Uterus (tissue), 4 donors: Measurements from ENCODE around the gene RBMX. TPM values are rescaled to one million over a fixed set of nuclear protein-coding genes. Genes with fewer than 3 reads are reported as not detected.
"Not testable (repeated sequence)": the region's sequence is repeated elsewhere in the genome, so short reads cannot be mapped to it uniquely, and the experiment has no call there.

Source experiments
- DNase-seq, 2 donors: peaks; one replicate each; pipeline ENCODE4 v3.0.0-alpha.2; 2019 to 2020
- H3K27ac ChIP-seq, 2 donors: fragments of 200-600 bp; sonication (generic); 1 replicate in 1 of 2; 2 replicates in 1 of 2; pipeline ENCODE4 v1.5.1; 2016 to 2018
- H3K27me3 ChIP-seq, 2 donors: fragments of 200-600 bp; sonication (generic); one replicate each; pipeline ENCODE4 v1.5.1; 2018 to 2019; ENCODE audit warnings: control low read depth in 1 of 2
- H3K36me3 ChIP-seq, 2 donors: fragments of 200-600 bp; sonication (generic); one replicate each; pipeline ENCODE4 v1.5.1; 2019; ENCODE audit warnings: control low read depth in 1 of 2
- H3K4me1 ChIP-seq, 2 donors: fragments of 200-600 bp; sonication (generic); one replicate each; pipeline ENCODE4 v1.5.1; 2018 to 2019; ENCODE audit warnings: control low read depth in 1 of 2
- H3K4me3 ChIP-seq, 2 donors: fragments of 200-600 bp; sonication (generic); 1 replicate in 1 of 2; 2 replicates in 1 of 2; pipeline ENCODE4 v1.5.1; 2018 to 2019; ENCODE audit warnings: mild to moderate bottlenecking in 1 of 2
- H3K9me3 ChIP-seq, 2 donors: fragments of 200-600 bp; sonication (generic); one replicate each; pipeline ENCODE4 v1.5.1; 2019; ENCODE audit warnings: control low read depth in 1 of 2
- CTCF ChIP-seq, 4 experiments: fragments of 200-600 bp in 2 of 4; fragments of 450-650 bp in 2 of 4; sonication (generic) in 2 of 4; IDR thresholded peaks; one replicate each; pipeline ENCODE4 v1.5.1; 2016 to 2019; ENCODE audit warnings: antibody characterized with exemption in 4 of 4, mild to moderate bottlenecking in 2 of 4, moderate library complexity in 1 of 4
- POLR2A ChIP-seq, 2 donors: fragments of 450-650 bp; IDR thresholded peaks; one replicate each; pipeline ENCODE4 v1.6.1; 2016; ENCODE audit warnings: antibody characterized with exemption in 2 of 2, mild to moderate bottlenecking in 1 of 2, moderate library complexity in 1 of 2
- intact Hi-C: fragments of 100-400 bp; cut with DNase I; formaldehyde crosslinking; loops from one replicate; pipeline ENCODE4 v1.15.1; 2023; ENCODE audit warnings: low total_unique reads
- total RNA-seq, 4 donors: library from RNA; depleted of rRNA in 3 of 4; stranded (reverse); fragments of >200 nt in 3 of 4; gene quantifications; one replicate each; pipeline versions ENCODE4 v1.1.0 to v1.2.4, GENCODE V29; 2014 to 2023
- donor health status: DM: yes; HTN: yes; CAD: no.

The RBMX gene
- total RNA-seq: 100 to 1,000 TPM; 231 to 478 (median 248) TPM

GRCh38 chrX:136880452-136881013 lies at the start of gene RBMX:
RBMX (minus strand) TSS chrX:136880725; CDS start chrX:136879427, 1,298 bp downstream.
- Histone ChIP-seq H3K27me3 (no peaks in the 10 kb centered on the region), H3K4me3 (peak within 1 kb of the TSS; percentile 74 to 82), H3K4me1 (no peaks in the 10 kb centered on the region), H3K27ac (peak within 1 kb of the TSS; percentile 92 to 97), H3K36me3 (no peaks in the 10 kb centered on the region), H3K9me3 (no peaks in the 10 kb centered on the region)
- DNase-seq: peak; percentile 90 to 96
- peak; percentile 93 to 95 for TF ChIP-seq POLR2A (IDR thresholded peaks at IDR 0.05)
- TF ChIP-seq CTCF (IDR thresholded peaks at IDR 0.05): no peak
- intact Hi-C loops: no loop called here

GRCh38 chrX:136921438-136921837 lies 40.9 kb upstream of the RBMX start:
- H3K4me3 ChIP-seq, H3K36me3 ChIP-seq, H3K9me3 ChIP-seq, H3K27ac ChIP-seq, intact Hi-C loops, H3K27me3 ChIP-seq, DNase-seq, H3K4me1 ChIP-seq: not testable (repeated sequence)

GRCh38 chrX:136920001-136920400 lies 39.5 kb upstream of the RBMX start:
- Histone ChIP-seq H3K9me3 (no peaks in the 10 kb centered on the region), H3K36me3 (no peaks in the 10 kb centered on the region), H3K4me3 (no peak overlapping the region), H3K4me1 (no peaks in the 10 kb centered on the region), H3K27me3 (no peaks in the 10 kb centered on the region), H3K27ac (no peak overlapping the region)
- DNase-seq: no peak
- TF ChIP-seq POLR2A (IDR thresholded peaks at IDR 0.05): no peak
- TF ChIP-seq CTCF (IDR thresholded peaks at IDR 0.05): no peak
- intact Hi-C loops: no loop called here

GRCh38 chrX:136916827-136917226 lies 36.3 kb upstream of the RBMX start:
- no peaks in the 10 kb centered on the region for H3K36me3 ChIP-seq
- H3K27me3 ChIP-seq: no peaks in the 10 kb centered on the region
- no peaks in the 10 kb centered on the region for H3K4me1 ChIP-seq
- H3K4me3 ChIP-seq: no peak overlapping the region
- no peak for DNase-seq
- H3K27ac ChIP-seq: no peak overlapping the region
- TF ChIP-seq POLR2A (IDR thresholded peaks at IDR 0.05): no peak
- TF ChIP-seq CTCF (IDR thresholded peaks at IDR 0.05): no peak
- intact Hi-C loops: no loop called here
- H3K9me3 ChIP-seq: no peaks in the 10 kb centered on the region

- H3K36me3 ChIP-seq, H3K9me3 ChIP-seq, intact Hi-C loops, DNase-seq, H3K27me3 ChIP-seq, H3K4me3 ChIP-seq, H3K4me1 ChIP-seq: not testable (repeated sequence)
- H3K27ac ChIP-seq: peak overlapping the region; percentile 89 to 92
Observed at GRCh38 chrX:136911661-136912060, 31.1 kb upstream of the RBMX start.

- H3K27me3 ChIP-seq: no peaks in the 10 kb centered on the region
Observed at GRCh38 chrX:136911253-136911652, 30.7 kb upstream of the RBMX start.

More at GRCh38 chrX:136911253-136911652, 30.7 kb upstream of the RBMX start:
- DNase-seq: no peak
- intact Hi-C loops: no loop called here
- no peaks in the 10 kb centered on the region for H3K9me3 ChIP-seq
- peak overlapping the region; percentile 89 to 92 for H3K27ac ChIP-seq
- H3K4me3 ChIP-seq: peak overlapping the region in 1 of 2 donors; percentile 54
- TF ChIP-seq CTCF (IDR thresholded peaks at IDR 0.05): no peak
- no peak for TF ChIP-seq POLR2A (IDR thresholded peaks at IDR 0.05)
- no peaks in the 10 kb centered on the region for H3K36me3 ChIP-seq
- no peaks in the 10 kb centered on the region for H3K4me1 ChIP-seq
